GM18870 (cell line): Measurements from ENCODE around the gene RLN3.

Experiments used
- ATAC-seq: cut with Tn5 transposase; IDR thresholded peaks from one replicate; pipeline ENCODE4 v1.9.1; 2021; ENCODE audit warnings: moderate library complexity; ENCODE audit not compliant: unreplicated experiment

RLN3 gene

DNA sequence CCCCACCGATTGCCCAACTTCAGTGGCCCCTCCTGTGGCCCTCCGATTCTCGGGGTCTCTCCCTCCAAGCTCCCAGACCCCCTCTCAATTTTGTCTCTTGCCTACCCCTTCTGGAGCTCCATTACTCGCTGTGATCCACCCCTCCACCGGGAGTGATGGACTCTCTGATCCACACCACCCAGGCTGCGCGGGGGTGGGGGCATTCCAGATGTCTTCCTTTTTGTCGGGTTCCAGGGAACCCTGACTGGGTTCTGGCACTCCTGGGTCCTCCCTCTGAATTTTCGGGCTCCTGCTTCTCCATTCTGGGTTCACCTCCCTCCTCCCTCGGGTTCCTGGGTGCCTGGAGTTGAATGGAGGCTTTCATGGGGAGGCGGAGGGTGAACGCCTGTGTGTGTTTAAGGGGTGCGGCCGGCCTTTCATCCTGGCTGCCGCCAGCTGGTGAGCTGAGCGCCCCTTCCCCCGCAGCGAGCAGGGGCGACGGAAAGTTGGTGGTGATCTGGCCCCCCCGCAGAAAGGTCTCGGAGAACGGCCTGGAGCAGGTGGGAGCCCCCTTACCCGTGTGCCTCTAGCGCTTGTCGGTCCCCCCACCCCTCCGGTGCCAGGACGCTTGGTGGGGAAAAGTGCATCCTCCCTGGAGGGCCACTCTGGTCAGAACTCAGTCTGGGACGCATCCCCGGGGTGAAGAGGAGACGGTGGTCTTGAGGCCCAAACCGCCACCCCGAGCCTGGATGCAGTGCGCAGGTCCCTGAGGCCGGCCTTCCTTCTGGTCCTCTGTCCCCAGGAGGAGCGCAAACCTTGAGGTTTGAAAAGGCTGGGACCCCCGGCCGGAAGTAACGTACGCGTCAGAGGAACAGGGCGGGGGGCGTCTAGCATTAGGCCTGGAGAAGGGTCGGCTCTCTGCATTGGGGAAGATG, 46.2 kb downstream of the RLN3 start:
- no peak for ATAC-seq

DNA sequence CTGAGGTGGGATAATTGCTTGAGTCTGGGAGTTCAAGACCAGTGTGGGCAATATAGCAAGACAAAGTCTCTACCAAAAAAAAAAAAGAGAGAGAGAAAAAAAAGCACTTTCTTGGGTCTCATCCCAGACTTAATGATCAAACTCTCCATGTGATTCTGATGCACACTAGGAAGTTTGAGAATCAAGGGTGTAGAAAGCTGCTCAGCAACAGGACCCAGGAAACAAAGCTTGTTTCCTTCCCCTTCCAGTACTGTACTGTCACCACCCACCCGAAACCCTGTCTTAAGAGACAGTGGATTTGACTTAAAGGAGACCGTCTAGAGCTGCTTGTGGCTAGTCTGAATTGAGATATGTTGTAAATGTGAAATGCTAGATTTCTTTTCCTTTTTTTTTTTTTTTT, 50.5 kb downstream of the RLN3 start:
- no peak for ATAC-seq
